Right lobe of liver (tissue), 6 donors: Measurements from ENCODE around the gene CNTN2. TPM values are rescaled to one million over a fixed set of nuclear protein-coding genes. Genes with fewer than 3 reads are reported as not detected.

Experiments used
- ATAC-seq, 4 donors: fragments of 200-7000 bp; cut with Tn5 transposase; one replicate each; pipeline ENCODE4 v1.9.1; 2020; ENCODE audit warnings: mild to moderate bottlenecking in 4 of 4, moderate library complexity in 4 of 4
- DNase-seq, 3 donors: peaks; one replicate each; pipeline ENCODE4 v3.0.0-alpha.2; 2020
- H3K27ac ChIP-seq, 3 donors: fragments of 200-600 bp; one replicate each; pipeline ENCODE4 v1.8.0; 2022
- H3K27me3 ChIP-seq, 2 donors: fragments of 200-600 bp; one replicate each; pipeline ENCODE4 v1.8.0; 2022
- H3K36me3 ChIP-seq, 4 donors: fragments of 200-600 bp; sonication (generic) in 1 of 4; one replicate each; pipeline versions ENCODE4 v1.5.1 to v1.8.0; 2017 to 2022; ENCODE audit warnings: control low read depth in 1 of 4
- H3K4me1 ChIP-seq, 4 donors: fragments of 200-600 bp; sonication (generic) in 1 of 4; one replicate each; pipeline versions ENCODE4 v1.5.1 to v1.8.0; 2017 to 2022; ENCODE audit warnings: control low read depth in 1 of 4
- H3K4me3 ChIP-seq, 3 donors: fragments of 200-600 bp; one replicate each; pipeline ENCODE4 v1.8.0; 2022
- H3K9me3 ChIP-seq, 4 donors: fragments of 200-600 bp; sonication (generic) in 1 of 4; one replicate each; pipeline versions ENCODE4 v1.5.1 to v1.8.0; 2017 to 2022; ENCODE audit warnings: control low read depth in 1 of 4
- POLR2A ChIP-seq: fragments of 450-650 bp; IDR thresholded peaks from one replicate; pipeline ENCODE4 v1.6.1; 2017; ENCODE audit warnings: antibody characterized with exemption, mild to moderate bottlenecking
- WGBS: methylation state at CpG from one replicate; pipeline ENCODE4 v1.1.6; 2018; ENCODE audit warnings: low coverage, low lambda C conversion rate; ENCODE audit not compliant: insufficient coverage; ENCODE audit errors: missing lambda C conversion rate; 5-methylcytosine and 5-hydroxymethylcytosine counted together
- intact Hi-C, 2 donors: fragments of 100-400 bp; cut with DNase I; formaldehyde crosslinking; loops; one replicate each; pipeline versions ENCODE4 v1.11.2 to v1.14.1; 2022
- total RNA-seq, 6 experiments: library from RNA; depleted of rRNA in 2 of 6; stranded (reverse); fragments of >200 nt in 2 of 6; fragmentation: NEBNext Ultra II Directional in 3 of 6; extraction: Animal tissue kit (Norgen Biotek cat#: 25700) in 3 of 6; gene quantifications; one replicate each; pipeline versions ENCODE4 v1.1.0 to v1.2.4, GENCODE V29; 2016 to 2023
- TF ChIP-seq, protein P1 (sequence below), 4 donors: fragments of 200-600 bp in 3 of 4; fragments of 450-650 bp in 1 of 4; IDR thresholded peaks; one replicate each; pipeline versions ENCODE4 v1.5.1 to v1.8.0; 2016 to 2022; ENCODE audit warnings: antibody characterized with exemption in 4 of 4, mild to moderate bottlenecking in 2 of 4
- donor health status: DM: no; HTN: yes; CAD: no.
- donor health status: DM: no; HTN: no; CAD: no.
- donor health status: DM: no; HTN: no; CAD: no.
- donor health status: DM: no; HTN: yes; CAD: no.
- donor health status: DM: no; HTN: yes; CAD: no.

The CNTN2 gene
- total RNA-seq, 6 experiments from 2014 or later = 0.49 TPM; not detected in 5

- no peak overlapping the region for H3K27ac ChIP-seq
- 90% methylated on average over 2 of the region's 2 CpGs for WGBS
- no peaks in the 10 kb centered on the region for H3K36me3 ChIP-seq
- no peaks in the 10 kb centered on the region for H3K4me1 ChIP-seq
- intact Hi-C loops = loop anchor here in 1 of 2 donors (10.0 kb wide), 1 partner anchor 184 kb away; no protein-coding TSS in a partner anchor
- TF ChIP-seq, protein P1, sequence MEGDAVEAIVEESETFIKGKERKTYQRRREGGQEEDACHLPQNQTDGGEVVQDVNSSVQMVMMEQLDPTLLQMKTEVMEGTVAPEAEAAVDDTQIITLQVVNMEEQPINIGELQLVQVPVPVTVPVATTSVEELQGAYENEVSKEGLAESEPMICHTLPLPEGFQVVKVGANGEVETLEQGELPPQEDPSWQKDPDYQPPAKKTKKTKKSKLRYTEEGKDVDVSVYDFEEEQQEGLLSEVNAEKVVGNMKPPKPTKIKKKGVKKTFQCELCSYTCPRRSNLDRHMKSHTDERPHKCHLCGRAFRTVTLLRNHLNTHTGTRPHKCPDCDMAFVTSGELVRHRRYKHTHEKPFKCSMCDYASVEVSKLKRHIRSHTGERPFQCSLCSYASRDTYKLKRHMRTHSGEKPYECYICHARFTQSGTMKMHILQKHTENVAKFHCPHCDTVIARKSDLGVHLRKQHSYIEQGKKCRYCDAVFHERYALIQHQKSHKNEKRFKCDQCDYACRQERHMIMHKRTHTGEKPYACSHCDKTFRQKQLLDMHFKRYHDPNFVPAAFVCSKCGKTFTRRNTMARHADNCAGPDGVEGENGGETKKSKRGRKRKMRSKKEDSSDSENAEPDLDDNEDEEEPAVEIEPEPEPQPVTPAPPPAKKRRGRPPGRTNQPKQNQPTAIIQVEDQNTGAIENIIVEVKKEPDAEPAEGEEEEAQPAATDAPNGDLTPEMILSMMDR (IDR thresholded peaks at IDR 0.05) = no peak
- no peak for TF ChIP-seq POLR2A
- ATAC-seq (no peak), DNase-seq (no peak)
- H3K9me3 ChIP-seq = no peaks in the 10 kb centered on the region
- no peak overlapping the region for H3K4me3 ChIP-seq
- H3K27me3 ChIP-seq = no peaks in the 10 kb centered on the region
Measured at GRCh38 chr1:205071028-205071409, 28.0 kb downstream of the CNTN2 start.

DNA sequence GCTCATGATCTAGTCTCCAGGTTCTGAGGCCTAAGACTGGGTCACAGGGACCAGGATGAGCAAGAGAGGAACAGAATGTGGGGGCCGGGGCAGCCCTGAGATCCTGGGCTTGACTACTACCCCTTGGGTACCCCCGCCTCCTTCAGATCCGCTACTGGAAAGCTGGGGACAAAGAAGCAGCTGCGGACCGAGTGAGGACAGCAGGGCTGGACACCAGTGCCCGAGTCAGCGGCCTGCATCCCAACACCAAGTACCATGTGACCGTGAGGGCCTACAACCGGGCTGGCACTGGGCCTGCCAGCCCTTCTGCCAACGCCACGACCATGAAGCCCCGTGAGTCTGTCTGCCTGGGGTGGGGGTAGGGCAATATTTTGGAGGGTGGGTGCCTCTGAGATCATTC is 28.8 kb downstream of the CNTN2 start:
- TF ChIP-seq, protein P1 (IDR thresholded peaks at IDR 0.05) = no peak
- TF ChIP-seq POLR2A = no peak
- H3K27ac ChIP-seq = no peak overlapping the region
- H3K4me3 ChIP-seq = no peak overlapping the region
- intact Hi-C loops = loop anchor here in 1 of 2 donors (10.0 kb wide), 1 partner anchor 183 kb away; no protein-coding TSS in a partner anchor
- ATAC-seq = no peak
- H3K9me3 ChIP-seq = no peaks in the 10 kb centered on the region
- no peaks in the 10 kb centered on the region for H3K27me3 ChIP-seq
- no peaks in the 10 kb centered on the region for H3K4me1 ChIP-seq
- 97% methylated on average over 5 of the region's 12 CpGs for WGBS
- DNase-seq = no peak
- H3K36me3 ChIP-seq = no peaks in the 10 kb centered on the region

DNA sequence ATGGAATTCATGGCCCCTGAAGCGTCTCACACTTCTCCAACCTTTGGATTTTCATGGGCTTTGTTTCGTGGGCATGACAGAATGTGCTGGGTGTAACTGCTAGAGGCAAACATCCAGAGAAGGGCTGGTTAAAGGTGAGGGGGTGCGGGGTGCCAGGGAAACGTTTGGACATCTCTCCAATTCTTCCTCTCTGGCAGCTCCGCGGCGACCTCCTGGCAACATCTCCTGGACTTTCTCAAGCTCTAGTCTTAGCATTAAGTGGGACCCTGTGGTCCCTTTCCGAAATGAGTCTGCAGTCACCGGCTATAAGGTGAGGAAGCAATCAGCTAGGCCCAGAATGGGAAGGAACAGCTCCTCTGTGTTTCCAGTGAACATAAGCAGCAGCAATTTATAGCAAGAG is 29.3 kb downstream of the CNTN2 start:
- no peaks in the 10 kb centered on the region for H3K9me3 ChIP-seq
- WGBS = 79% methylated on average over 5 of the region's 9 CpGs
- intact Hi-C loops = loop anchor here in 1 of 2 donors (10.0 kb wide), 1 partner anchor 183 kb away; no protein-coding TSS in a partner anchor
- no peak overlapping the region for H3K27ac ChIP-seq
- H3K36me3 ChIP-seq = no peaks in the 10 kb centered on the region
- DNase-seq = no peak
- no peak for TF ChIP-seq POLR2A
- TF ChIP-seq, protein P1 (IDR thresholded peaks at IDR 0.05) = no peak
- H3K4me3 ChIP-seq = no peak overlapping the region
- no peak for ATAC-seq
- H3K4me1 ChIP-seq = no peaks in the 10 kb centered on the region
- no peaks in the 10 kb centered on the region for H3K27me3 ChIP-seq

- intact Hi-C loops = loop anchor here in 1 of 2 donors (10.0 kb wide), 1 partner anchor 182 kb away; no protein-coding TSS in a partner anchor
- no peak overlapping the region for H3K4me3 ChIP-seq
- no peak for ATAC-seq
- no peaks in the 10 kb centered on the region for H3K27me3 ChIP-seq
- H3K4me1 ChIP-seq = no peaks in the 10 kb centered on the region
- no peak for DNase-seq
- H3K9me3 ChIP-seq = no peaks in the 10 kb centered on the region
- H3K27ac ChIP-seq = no peak overlapping the region
- 54% methylated on average over 3 of the region's 8 CpGs for WGBS
- TF ChIP-seq, protein P1 (IDR thresholded peaks at IDR 0.05) = no peak
- TF ChIP-seq POLR2A = no peak
- no peaks in the 10 kb centered on the region for H3K36me3 ChIP-seq
Measured at GRCh38 chr1:205072881-205073280, 29.9 kb downstream of the CNTN2 start.
